ENCODE results near the gene SH3D21. TPM values are rescaled to one million over a fixed set of nuclear protein-coding genes. Genes with fewer than 3 reads are reported as not detected.

SH3D21 gene
- total and polyA plus RNA-seq, 10 of the 15 experiments (the other 5 are each of a cell fraction or from before 2014, with no cell fraction given): 0.06 to 5.9 (median 2.4) TPM

GRCh38 chr1:36258960-36259344 is 47.2 kb upstream of the SH3D21 start (continued):
- no peak for TF ChIP-seq NRF1 (conservative IDR thresholded peaks at IDR 0.05; ENCODE audit: low read depth, low read length)

GRCh38 chr1:36268981-36269380 is 37.2 kb upstream of the SH3D21 start:
- peaks cover 16% of the 10 kb centered on the region for H3K79me2 ChIP-seq (ENCODE audit: control insufficient read depth, insufficient read depth, low read length)
- no peaks in the 10 kb centered on the region for H3K9me3 ChIP-seq (replicated peaks; ENCODE audit: control insufficient read depth, insufficient read depth, low read length)
- no peak overlapping the region for H3K4me2 ChIP-seq (ENCODE audit: control insufficient read depth, insufficient read depth)
- ChIA-PET SMC1A (ENCODE audit: uncharacterized antibody, unreplicated experiment) (interaction anchor here (0.6 to 1.2 kb wide), 3 partner anchors 10 to 97 kb away, joined by 3 to 4 read pairs (median 4); no protein-coding TSS in a partner anchor), RAD21 (ENCODE audit: unreplicated experiment) (interaction anchor here (0.6 to 0.7 kb wide), 2 partner anchors 11 to 27 kb away, joined by 3 read pairs; no protein-coding TSS in a partner anchor), POLR2A (interaction anchor here (0.5 to 0.6 kb wide), 2 partner anchors 87 to 733 kb away, joined by 4 to 5 read pairs; no protein-coding TSS in a partner anchor), CTCF (interaction anchor here (0.5 to 2.2 kb wide), 2 partner anchors 17 to 151 kb away, joined by 4 to 14 read pairs; no protein-coding TSS in a partner anchor)
- intact Hi-C loops (cut with micrococcal nuclease; ENCODE audit: unreplicated experiment) (no loop called here), in situ Hi-C loops (cut with MboI) (no loop called here)
- peaks cover 7 to 26% of the 10 kb centered on the region in 2 experiments for H3K36me3 ChIP-seq (ENCODE audit: control insufficient read depth in 2 of 2, insufficient read depth in 2 of 2, low read length in 1 of 2)
- no peak for TF ChIP-seq STAT3 (IDR thresholded peaks at IDR 0.05; ENCODE audit: low read depth, low read length)
- TF ChIP-seq IKZF2 (IDR thresholded peaks at IDR 0.05): no peak
- no peak overlapping the region for H3K9ac ChIP-seq (ENCODE audit: control insufficient read depth, insufficient read depth, low read length)
- DNase-seq (ENCODE audit: low read depth, low spot score) (no peak), ATAC-seq (no peak), FAIRE-seq (no peak)
- no peaks in the 10 kb centered on the region; the same call in 1 of the 2 replicates for H4K20me1 ChIP-seq (ENCODE audit: control insufficient read depth, insufficient read depth)
- H2AFZ ChIP-seq (ENCODE audit: control insufficient read depth, low read depth, low read length): no peak overlapping the region
- BruUV-seq (replicated peaks): no TSS peak
- no peaks in the 10 kb centered on the region for H3K4me1 ChIP-seq (ENCODE audit: control insufficient read depth, insufficient read depth, low read length)
- no peak overlapping the region for H3K27ac ChIP-seq (ENCODE audit: control insufficient read depth, insufficient read depth)
- no peaks in the 10 kb centered on the region for H3K27me3 ChIP-seq (replicated peaks in 1 of 2; ENCODE audit: control insufficient read depth in 2 of 2, insufficient read depth in 2 of 2, low read length in 1 of 2)
- H3K4me3 ChIP-seq: no peak overlapping the region
- WGBS (ENCODE audit: insufficient coverage, insufficient replicate concordance, low lambda C conversion rate, missing lambda C conversion rate): 93% methylated on average over 6 of the region's 6 CpGs

DNA sequence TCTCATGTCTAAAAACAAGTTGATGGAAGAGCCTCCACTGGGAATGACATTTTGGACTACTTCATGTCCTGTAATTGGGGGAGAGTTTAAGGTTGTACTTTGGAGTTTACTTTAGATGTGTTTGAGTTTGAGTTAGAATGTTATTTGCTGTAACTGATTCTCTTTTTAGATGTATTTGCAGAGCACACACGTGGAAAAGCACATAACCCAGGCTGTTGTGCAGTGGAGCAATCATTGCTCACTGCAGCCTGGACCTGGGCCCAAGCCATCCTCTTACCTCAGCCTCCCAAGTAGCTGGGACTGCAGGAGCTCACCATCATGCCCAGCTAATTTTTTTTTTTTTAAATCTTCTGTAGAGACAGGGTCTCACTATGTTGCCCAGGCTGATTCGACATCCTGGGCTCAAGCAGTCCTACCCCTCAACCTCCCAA is 36.7 kb upstream of the SH3D21 start:
- BruUV-seq (replicated peaks): no TSS peak
- intact Hi-C loops (cut with micrococcal nuclease; ENCODE audit: unreplicated experiment) (no loop called here), in situ Hi-C loops (cut with MboI) (no loop called here)
- peaks cover 14% of the 10 kb centered on the region for H3K79me2 ChIP-seq (ENCODE audit: control insufficient read depth, insufficient read depth, low read length)
- 50% methylated on average over 2 of the region's 2 CpGs for WGBS (ENCODE audit: insufficient coverage, insufficient replicate concordance, low lambda C conversion rate, missing lambda C conversion rate)
- H3K9me3 ChIP-seq (replicated peaks; ENCODE audit: control insufficient read depth, insufficient read depth, low read length): no peaks in the 10 kb centered on the region
- RAD21 ChIA-PET (ENCODE audit: unreplicated experiment): interaction anchor here (0.6 to 0.7 kb wide), 2 partner anchors 11 to 27 kb away, joined by 3 read pairs; no protein-coding TSS in a partner anchor
- no peak overlapping the region for H3K4me2 ChIP-seq (ENCODE audit: control insufficient read depth, insufficient read depth)
- no peak overlapping the region for H3K4me3 ChIP-seq
- no peak overlapping the region for H2AFZ ChIP-seq (ENCODE audit: control insufficient read depth, low read depth, low read length)
- TF ChIP-seq GABPA (IDR thresholded peaks at IDR 0.05; ENCODE audit: low read depth): no peak
- TF ChIP-seq HDGF (IDR thresholded peaks at IDR 0.05): no peak
- no peak for TF ChIP-seq ASH2L (IDR thresholded peaks at IDR 0.05; ENCODE audit: borderline replicate concordance, low read depth)
- TF ChIP-seq, protein P1, sequence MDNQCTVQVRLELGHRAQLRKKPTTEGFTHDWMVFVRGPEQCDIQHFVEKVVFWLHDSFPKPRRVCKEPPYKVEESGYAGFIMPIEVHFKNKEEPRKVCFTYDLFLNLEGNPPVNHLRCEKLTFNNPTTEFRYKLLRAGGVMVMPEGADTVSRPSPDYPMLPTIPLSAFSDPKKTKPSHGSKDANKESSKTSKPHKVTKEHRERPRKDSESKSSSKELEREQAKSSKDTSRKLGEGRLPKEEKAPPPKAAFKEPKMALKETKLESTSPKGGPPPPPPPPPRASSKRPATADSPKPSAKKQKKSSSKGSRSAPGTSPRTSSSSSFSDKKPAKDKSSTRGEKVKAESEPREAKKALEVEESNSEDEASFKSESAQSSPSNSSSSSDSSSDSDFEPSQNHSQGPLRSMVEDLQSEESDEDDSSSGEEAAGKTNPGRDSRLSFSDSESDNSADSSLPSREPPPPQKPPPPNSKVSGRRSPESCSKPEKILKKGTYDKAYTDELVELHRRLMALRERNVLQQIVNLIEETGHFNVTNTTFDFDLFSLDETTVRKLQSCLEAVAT (IDR thresholded peaks at IDR 0.05): no peak
- TF ChIP-seq E2F8 (IDR thresholded peaks at IDR 0.05; ENCODE audit: low read depth, partially characterized antibody): no peak
- TF ChIP-seq CBX3 (IDR thresholded peaks at IDR 0.05; ENCODE audit: borderline replicate concordance, low read depth): no peak
- ATAC-seq (no peak), FAIRE-seq (no peak), DNase-seq (ENCODE audit: low read depth, low spot score) (no peak)
- peaks cover 7 to 22% of the 10 kb centered on the region in 2 experiments for H3K36me3 ChIP-seq (ENCODE audit: control insufficient read depth in 2 of 2, insufficient read depth in 2 of 2, low read length in 1 of 2)
- H3K27me3 ChIP-seq (replicated peaks in 1 of 2; ENCODE audit: control insufficient read depth in 2 of 2, insufficient read depth in 2 of 2, low read length in 1 of 2): no peaks in the 10 kb centered on the region
- H3K4me1 ChIP-seq (ENCODE audit: control insufficient read depth, insufficient read depth, low read length): no peaks in the 10 kb centered on the region
- H3K9ac ChIP-seq (ENCODE audit: control insufficient read depth, insufficient read depth, low read length): no peak overlapping the region
- CTCF ChIA-PET: interaction anchor here (2.2 kb wide), 1 partner anchor 17 kb away, joined by 14 read pairs; no protein-coding TSS in a partner anchor
- SMC1A ChIA-PET (ENCODE audit: uncharacterized antibody, unreplicated experiment): interaction anchor here (0.6 to 1.2 kb wide), 3 partner anchors 11 to 97 kb away, joined by 3 to 4 read pairs (median 4); no protein-coding TSS in a partner anchor
- POLR2A ChIA-PET: interaction anchor here (0.6 kb wide), 2 partner anchors 47 to 733 kb away, joined by 5 to 6 read pairs; no protein-coding TSS in a partner anchor
- no peak overlapping the region for H3K27ac ChIP-seq (ENCODE audit: control insufficient read depth, insufficient read depth)
- no peaks in the 10 kb centered on the region; the same call in 1 of the 2 replicates for H4K20me1 ChIP-seq (ENCODE audit: control insufficient read depth, insufficient read depth)
